NCI-H1105 treated with DMSO at 0.1 percent for 48 hours (cell line): ENCODE measurements around the gene GABRG3.

Source experiments
- DNase-seq: peaks from one replicate; lab custom pipeline; 2025; lab: John Stamatoyannopoulos, UW

The GABRG3 gene

DNA sequence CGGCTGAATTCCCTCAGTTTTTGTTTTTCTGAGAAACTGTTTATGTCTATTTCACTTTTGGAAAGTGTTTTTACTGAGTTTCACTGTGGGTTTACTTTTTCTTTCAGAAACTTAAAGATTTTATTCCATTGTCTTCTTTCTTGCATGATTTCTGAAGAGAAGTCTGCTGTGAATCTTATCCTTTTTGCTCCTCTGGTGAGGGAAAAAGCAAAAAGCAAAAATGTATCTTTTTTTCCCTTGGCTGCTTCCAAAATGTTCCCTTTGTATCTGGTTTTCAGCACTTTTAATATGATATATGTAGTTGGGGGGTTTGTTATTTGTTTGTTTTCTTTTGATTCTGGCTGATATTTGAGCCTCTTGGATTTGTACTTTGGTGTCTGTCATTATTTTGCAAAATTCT, 538.0 kb downstream of the GABRG3 start:
- DNase-seq, result no peak

DNA sequence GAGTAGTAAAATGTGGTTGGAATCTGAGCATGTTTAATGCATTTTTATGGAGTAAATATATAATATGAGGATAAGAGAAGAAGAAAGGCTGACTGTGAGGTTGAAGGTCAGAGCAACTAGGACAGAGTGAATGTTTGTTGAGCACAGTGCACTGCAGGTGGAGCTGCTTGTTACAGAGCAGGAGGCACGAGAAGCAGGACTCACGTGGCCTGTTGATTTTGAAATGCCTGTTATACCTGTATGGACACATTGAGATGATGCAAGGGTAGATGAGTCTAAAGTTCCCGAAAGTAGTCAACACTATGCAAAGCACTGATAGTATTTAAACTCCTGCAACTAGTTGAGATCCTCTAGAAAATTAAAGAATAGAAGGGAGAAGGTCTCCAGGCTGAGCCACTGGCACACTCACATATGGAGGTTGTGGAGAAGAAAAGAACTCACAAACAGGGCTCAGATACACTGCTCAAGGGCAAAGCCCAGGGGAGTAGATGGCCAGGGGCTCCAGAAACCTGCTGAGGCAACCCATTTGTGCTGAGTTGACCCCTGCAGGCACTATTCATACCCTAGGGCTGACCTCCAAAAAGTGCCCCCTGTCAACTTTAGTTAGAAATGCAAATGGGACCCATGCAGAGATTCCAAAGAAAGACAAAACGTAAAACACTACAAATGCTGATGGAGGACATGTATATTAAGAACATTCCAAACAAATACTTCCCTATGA, 541.5 kb downstream of the GABRG3 start:
- no peak for DNase-seq

DNA sequence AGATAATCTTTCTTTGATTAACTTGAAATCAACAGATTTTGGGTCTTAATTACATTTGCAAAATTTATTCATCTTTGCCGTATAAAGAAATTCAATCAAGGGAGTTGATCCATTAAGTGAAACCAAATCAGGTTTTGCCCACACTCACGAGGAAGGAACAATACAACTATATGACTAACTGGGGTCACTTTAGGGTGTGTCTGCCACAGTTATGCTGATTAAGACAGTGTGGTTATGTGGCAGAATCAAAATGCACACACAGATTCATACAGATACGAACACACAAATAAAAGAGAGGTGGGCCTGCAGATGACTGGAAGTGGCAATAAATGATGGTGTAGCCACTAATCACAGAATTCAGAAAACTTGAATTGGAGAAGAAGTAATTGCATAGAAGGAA, 543.5 kb downstream of the GABRG3 start:
- DNase-seq, result no peak

DNA sequence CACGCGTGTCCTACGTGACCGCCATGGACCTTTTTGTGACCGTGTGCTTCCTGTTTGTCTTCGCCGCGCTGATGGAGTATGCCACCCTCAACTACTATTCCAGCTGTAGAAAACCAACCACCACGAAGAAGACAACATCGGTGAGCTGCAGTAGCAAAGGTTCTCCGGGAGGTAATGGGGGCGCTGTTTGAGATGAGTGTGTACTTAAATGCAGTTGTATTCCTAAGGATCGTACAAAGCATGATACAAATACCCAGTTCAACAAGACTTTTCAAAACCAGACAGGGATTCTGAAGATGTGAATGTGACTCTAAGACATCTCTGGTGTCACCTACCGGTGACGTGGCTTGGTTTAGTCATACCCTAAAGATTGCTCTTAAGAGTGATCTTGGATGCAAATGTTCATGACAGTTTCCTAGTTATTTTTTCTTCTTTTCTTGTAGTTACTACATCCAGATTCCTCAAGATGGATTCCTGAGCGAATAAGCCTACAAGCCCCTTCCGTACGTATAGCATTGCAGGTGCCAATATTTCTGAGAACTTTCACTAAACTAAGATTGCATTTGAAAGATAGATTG, 556.6 kb downstream of the GABRG3 start:
- DNase-seq, result no peak

DNA sequence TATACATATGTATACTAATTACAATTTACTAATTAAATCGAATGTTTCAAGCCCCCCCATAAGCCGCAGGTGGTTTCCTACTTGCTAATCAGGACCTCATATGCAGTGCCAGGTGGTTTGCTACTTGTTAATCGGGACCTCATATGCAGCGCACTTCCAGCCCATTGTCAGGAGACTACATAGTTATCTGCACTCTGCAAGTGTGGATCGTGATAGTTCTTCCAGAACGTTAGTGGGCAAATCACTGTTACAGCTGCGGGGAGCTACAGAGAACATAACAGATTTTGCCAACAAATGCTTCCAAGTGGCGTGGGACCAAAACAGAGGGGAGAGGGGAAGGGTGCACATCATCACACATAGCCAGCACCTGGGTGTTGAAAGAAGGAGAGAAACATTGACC, 558.4 kb downstream of the GABRG3 start:
- no peak for DNase-seq

DNA sequence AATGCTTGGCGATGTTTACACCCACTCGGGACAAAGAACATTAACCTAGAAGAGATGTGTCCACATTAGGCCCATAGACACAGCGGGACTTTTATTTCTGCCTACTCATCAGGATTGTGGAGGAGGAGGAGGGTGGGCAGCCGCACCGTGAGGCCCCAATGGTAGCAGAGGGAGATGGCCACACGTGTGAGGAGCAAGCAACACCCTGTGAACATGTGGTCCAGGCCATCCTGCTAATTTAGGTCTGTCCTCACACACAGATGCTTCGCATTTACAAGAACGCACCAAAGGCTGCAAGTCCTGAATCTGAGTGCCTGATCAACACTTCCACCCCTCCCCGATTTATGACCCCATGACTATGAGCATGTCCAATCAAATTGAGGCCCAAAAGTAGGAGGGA, 560.0 kb downstream of the GABRG3 start:
- no peak for DNase-seq

DNA sequence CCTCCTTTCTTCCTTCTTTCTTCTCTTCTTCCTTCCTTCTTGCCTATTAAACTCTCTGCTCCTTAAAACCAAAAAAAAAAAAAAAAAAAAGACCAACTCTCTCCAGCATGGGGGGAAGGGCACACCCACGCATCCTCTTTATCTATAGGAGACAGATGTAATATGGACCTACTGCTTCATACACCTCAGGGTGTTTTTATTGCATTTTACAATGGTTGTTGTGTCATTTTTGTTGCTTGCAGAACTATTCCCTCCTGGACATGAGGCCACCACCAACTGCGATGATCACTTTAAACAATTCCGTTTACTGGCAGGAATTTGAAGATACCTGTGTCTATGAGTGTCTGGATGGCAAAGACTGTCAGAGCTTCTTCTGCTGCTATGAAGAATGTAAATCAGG, 561.4 kb downstream of the GABRG3 start:
- DNase-seq, result no peak

DNA sequence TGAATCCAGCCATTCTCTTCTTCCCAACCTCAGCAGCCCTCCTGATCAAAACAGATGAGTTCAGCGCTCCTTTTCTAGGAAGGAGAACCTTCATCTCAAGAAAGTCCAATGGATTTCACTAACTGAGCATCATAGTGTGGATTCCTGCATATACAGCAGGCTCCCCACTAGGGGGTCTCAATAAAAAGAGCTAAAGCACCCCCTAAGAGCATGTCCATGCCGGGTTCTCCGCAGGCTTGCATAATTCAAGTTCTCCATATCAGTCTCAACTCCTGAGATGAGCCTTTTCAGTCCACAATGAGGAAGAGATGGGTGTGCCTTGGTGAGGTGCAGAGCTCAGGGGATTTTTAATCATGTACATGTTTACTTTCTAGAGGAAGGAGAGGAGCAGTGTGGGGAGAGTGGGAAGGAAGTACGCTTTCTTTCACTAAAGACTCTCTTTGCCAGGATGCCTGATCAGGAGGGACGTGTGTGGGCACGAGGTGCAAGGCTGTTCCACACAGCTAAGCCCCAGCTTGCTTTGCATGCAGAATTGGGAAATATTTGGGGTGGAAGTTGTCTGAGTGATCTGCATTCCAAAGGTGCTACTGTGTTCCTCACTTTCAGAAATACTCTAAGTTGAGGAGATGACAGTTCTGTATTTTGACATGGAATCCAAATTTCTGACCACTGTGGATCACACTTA, 564.6 kb downstream of the GABRG3 start:
- DNase-seq, result no peak

DNA sequence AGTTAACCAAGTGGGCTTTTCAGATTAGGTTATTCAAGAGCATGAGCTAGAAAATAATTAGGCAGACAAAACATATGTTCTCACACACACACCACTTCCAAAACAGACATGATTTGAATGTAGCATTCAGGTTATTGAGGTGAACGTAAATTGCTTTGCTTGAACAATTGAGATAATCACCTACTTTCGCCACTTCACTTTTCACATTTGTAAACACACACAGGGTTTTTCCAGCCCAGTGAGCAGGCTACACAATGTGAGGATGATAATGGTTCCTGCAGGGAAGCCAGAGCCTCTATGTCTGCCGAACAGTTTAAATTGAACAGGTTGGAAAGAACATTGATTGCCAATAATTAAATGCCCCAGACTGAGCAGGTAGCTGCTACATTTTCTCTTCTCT, 567.3 kb downstream of the GABRG3 start:
- peak; percentile 89 for DNase-seq

DNA sequence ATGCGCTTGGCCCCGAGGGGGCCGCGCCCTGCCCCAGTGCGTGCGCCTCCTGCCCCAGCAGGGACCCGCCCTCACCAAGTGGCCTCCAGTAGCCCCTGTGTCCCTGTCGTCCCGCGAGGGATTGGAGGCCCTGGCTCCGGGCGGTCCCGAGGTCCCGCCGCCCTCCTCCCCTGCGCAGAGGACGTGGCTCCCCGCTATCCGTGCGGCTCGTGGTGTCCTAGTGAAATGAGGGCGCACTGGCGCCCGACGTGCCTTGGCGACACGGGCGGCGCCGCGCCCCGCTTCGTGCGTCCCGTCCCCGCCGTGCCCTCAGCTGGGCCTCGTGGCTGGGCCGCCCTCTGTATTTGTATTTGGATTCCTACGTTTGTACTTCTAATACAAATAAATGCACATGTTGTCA, 570.6 kb downstream of the GABRG3 start:
- DNase-seq, result no peak

DNA sequence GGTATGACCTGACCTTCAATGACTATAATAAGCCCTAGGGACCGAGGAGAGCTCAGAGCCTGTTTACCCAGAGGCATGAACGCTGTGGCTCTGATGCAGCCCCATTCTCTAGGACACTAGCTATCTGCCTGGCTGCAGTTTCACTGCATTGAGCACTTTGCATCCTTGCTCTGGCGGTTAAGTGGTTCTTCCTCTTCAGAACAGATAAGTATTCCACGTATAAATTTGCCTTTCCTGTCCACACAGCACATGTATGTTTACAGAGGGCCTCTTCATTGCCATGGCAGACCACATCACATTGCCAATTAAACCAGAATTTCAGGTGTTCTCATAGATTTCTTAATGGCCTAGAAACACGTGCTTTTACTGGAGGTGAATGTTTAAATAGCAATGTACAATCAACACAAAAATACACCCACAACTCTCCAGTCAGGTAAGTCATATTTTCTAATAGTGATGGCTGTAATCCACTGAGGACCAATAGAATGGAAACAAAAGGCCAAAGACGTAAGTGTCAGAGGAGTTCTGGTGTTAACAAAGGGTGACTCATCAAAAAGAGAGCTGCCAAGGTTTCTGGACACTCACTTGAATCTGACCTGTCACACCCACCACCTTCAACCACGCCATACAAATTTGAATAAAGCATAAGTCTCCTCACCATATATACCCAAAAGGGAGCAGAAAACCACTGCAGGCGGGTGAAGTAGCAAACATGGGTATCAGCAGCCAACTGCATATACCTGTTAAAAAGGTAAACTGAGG, 574.7 kb downstream of the GABRG3 start:
- DNase-seq, result no peak

DNA sequence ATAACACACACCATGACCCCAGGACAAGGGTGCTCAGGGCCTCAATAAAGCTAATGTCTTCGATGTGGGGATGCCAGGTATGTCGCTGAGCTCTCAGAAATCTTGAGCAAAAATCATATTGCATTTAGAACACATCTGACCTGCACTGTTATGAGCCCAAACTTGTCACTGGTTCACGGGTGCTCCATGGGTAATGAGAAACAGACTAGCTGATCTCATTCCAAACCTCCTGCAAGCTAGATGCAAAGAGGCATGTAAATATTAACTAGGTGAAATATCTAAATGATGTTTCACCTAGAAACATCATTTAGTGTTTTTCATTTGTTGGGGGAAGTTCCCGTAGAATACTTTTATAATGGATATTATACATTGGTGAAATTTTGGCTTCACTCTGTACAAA, 578.8 kb downstream of the GABRG3 start:
- DNase-seq, result no peak

DNA sequence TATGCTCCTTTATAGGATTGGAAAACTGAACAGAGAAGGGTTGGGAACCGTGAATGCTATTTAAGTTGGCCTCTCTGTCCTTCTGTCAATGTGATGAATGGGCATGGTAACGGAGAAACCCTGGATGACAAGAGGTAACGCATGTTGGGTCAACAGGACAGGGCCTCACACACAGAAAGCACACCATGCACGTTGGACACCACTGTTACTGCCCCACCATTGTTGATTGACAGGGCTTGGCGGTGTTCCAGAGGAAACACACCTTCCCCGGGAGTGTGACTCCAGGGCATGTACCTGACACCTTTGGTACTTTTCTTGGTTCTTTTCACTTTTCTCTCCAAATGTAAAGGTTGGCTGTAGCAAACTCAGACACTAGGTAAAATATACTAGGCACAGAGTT, 579.7 kb downstream of the GABRG3 start:
- DNase-seq, result no peak

DNA sequence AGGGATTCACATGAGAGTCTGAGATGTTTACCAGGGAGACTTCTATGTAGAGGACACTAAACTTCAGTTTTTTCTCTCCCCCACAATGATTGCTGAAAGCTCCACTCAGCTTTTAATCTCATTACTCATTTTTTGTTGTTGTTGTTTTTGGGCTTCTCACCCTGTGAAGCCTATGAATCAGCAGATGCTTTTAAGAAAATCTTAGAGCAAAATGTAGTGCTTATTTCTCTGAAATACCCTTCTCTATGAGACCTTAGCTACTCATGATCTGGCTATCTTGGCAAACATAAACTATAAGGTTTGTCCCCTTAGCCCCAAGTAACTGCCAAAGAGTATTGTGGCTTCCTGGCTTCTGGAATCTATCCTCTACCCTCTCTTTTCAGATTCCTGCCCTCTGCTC, 590.8 kb downstream of the GABRG3 start:
- DNase-seq, result no peak

DNA sequence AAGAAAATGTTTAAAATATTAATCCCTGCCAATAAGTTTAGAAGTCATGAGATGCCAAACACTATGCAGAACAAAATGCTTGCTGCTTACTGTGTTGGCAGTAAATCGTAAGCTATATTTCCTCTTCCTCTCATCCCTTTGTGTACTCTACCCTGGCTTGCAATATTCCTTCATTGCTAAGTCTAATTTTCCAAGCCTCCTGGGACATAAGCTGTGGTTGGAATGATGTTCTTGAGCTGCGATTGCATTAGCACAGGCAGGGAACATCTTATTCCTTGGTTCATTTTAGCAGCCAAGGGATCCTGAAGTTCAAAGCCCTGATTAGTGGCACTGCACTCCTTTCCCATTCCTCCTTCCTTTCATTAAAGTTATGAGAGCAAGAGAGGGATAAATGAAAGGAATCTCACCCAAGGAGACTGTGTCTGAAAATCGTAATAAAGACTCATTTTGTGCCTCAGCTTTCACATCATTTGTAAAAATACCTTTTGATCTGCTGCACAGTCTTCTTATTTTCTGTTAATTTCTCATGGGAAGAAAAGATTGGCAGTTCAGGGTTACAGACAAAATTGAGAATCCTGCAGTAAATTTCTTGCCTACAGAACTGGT, 592.9 kb downstream of the GABRG3 start:
- DNase-seq, result no peak

DNA sequence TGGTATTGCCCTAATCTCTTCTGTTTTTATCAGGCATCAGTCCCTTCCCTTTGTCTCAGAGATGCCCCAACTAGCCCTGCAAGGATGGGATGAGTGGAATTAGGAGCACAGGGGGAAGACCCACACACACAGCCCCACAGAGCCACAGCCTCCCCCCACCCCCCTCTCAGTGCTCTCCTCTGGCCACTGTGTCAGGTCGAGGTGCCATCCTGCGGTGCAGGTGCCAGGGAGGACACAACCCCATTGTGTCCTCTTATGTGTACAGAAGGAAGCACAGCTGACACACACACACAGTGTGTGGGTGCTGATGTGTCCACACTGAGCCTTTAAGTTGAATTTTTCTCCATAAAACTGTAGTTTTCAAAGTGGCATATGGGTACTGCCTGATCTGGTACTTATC, 593.7 kb downstream of the GABRG3 start:
- DNase-seq, result no peak

DNA sequence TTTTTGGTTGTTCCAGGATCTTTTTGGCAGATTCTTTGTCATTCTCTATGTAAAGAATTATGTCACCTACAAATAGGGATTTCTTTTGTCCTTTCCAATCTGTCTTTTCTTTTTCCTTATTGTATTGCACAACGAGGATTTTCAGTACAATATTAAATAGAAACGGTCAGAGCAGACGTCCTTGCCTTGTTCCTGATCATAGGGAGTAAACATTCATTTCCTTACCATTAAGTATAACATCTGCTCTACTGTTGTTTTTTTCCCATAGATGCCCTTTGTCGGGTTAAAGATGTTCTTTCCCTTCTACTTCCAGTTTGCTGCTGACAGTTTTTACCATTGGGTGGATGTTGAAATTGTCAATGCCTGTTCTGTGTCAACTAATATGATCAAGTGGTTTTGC, 599.8 kb downstream of the GABRG3 start:
- no peak for DNase-seq

DNA sequence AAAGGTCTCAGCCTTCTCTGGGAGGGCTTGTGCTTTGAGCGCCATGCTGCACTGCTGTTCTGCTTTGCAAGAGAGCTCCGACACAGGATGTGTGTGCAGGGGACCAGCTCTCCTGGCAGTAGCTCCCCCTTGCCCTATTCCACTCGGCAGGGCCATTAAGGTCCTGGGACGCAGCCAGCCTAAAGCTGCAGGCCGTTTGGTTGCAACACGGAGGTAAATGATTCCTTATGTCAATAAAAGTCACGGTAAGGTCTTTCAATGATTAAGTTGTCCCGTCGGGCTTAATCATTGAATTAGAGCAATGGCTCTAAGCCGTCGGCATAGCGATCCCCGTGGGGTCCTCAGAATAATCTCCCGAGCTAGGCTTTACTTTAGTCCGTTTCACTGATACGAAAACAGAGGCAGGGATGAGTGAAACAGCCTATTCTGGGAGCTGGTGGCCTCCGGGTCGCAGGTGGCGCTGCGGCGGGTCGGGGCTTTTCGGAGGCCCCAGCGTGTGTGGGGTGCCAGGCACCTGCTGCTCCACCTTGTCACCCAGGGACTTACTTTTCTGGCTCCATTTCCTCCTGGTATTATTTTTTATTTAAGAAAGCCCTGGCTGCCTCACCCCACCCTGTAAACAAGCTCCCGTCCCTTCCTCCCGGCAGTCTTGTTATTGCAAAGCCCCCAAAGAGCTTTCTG, 603.0 kb downstream of the GABRG3 start:
- DNase-seq, result no peak

DNA sequence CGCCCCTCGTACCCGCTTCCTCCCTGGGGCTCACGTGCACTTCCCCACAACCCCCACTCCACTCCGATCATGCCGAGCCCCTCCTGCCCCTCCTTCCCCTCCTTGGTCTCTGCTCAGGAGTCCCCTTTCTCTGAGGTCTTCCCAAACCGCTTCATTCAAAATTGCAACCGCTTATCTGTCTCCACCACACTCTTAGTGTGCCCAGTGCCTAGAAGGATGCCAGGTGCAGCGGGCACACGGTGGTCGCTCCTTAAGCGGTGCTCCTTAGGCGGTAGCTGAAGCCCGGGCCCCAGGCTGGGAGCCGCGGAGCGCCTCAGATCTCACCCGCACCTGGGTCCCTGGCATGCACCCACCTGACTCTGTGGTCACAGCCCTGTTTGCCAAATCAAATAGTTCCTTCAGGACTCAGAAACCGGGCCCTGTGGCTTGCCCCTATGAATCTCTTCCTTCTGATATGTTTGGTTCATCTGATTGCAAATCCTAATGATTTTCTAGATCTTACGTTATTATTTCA, 603.6 kb downstream of the GABRG3 start:
- DNase-seq, result no peak

DNA sequence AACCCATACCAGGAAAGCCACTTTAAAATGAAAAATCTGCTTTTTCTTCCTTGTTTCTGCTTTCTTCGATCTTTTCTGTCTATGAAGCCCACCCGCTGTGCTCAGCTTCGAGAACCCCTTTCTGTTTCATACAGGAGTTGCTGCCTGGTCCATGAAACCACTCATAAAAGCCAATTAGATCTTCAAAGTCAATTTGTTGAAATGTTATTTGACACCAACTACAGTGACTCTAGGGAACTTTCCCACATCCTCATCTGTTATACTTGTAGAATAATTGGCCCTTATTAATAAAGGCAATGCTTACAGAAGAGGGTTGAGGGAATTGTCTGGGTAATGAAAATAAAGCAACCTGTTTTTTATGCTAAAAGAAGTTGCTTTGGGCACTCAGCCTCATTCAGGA, 604.5 kb downstream of the GABRG3 start:
- peak; percentile 9 for DNase-seq

DNA sequence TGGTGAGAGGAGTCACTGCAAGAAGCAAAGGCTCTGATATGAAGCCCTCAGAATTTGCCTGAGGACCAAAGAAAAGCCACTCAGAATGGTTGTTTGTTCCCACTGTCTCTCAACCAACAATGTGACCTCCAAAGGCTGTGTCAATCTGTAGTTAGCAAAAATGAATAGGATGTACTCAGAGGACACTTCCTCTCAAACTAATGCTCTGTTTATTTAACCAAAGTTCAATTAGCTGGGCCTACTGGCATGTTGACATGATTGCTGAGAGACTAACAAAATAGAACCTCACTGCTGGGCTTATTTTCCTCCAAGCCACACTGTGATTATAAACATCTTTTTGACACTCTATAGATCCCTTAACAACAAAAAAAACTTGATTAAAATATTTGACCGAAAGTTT, 605.6 kb downstream of the GABRG3 start:
- DNase-seq, result no peak

DNA sequence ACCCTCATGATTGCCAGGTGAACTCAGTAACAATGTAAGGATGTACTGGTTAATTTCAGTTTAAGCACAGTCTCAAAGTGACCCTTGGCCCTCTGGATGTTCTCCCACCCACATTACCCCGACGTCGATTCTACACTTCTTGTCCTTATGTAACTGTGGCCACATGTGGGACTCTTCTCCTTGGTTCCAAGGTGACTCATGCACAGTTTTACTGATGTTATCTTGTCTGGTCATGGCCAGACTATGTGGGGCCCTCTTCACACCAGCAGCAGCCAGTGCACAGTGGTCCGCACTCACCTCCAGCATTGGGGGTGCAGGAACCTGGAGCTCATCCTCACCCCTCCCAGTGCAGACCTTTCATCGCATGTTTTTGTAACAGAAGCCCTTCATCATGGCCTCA, 608.8 kb downstream of the GABRG3 start:
- no peak for DNase-seq
